HCT116 (cell line): ENCODE data around the gene NFASC. TPM values are rescaled to one million over a fixed set of nuclear protein-coding genes. Genes with fewer than 3 reads are reported as not detected.

Experiments
- ATAC-seq: fragments of 200-7000 bp; cut with Tn5 transposase; 2 replicates; pipeline ENCODE4 v1.9.1; 2020; ENCODE audit warnings: mild to moderate bottlenecking, moderate library complexity
- BruUV-seq: library from RNA; stranded (reverse); fragments of 400-500 nt; replicated peaks from 2 replicates; lab custom pipeline; 2021; lab: Mats Ljungman, UMichigan
- CTCF ChIA-PET: fragments of 300-600 bp; sonication (Branson Sonifier 250); formaldehyde crosslinking; loops from one replicate; lab custom pipeline; 2021; ENCODE audit warnings: antibody characterized with exemption; lab: Charles Lee
- POLR2A ChIA-PET: fragments of 300-600, 350-600 bp; sonication (Branson Sonifier 250); formaldehyde crosslinking; loops from one replicate; lab custom pipeline; 2021; ENCODE audit warnings: antibody characterized with exemption; lab: Charles Lee
- RAD21 ChIA-PET, 2 experiments: fragments of 300-600 bp; sonication (Branson Sonifier 250); formaldehyde crosslinking; loops; one replicate each; lab custom pipeline; 2023; ENCODE audit warnings: low total read pairs in 2 of 2; ENCODE audit not compliant: uncharacterized antibody in 2 of 2, unreplicated experiment in 2 of 2, low non-redundant PET in 1 of 2; lab: Charles Lee
- DNase-seq: peaks from one replicate; pipeline ENCODE4 v3.0.0-alpha.2; 2010; ENCODE audit warnings: low read depth, low spot score
- H2AFZ ChIP-seq: fragments of 200-600 bp; shearing (Covaris generic), sonication (generic); 2 replicates; pipeline ENCODE4 v1.6.1; 2017; ENCODE audit warnings: low read depth, mixed run types, mixed read lengths, antibody characterized with exemption, low read length; ENCODE audit not compliant: poor library complexity, severe bottlenecking
- H3K27ac ChIP-seq: 2 replicates; pipeline ENCODE4 v1.5.1; 2012; ENCODE audit warnings: low read depth, low read length
- H3K27me3 ChIP-seq: fragments of 200-600 bp; sonication (generic); 2 replicates; pipeline ENCODE4 v1.6.1; 2016; ENCODE audit warnings: mixed run types, low read length, mixed read lengths; ENCODE audit not compliant: insufficient read depth
- H3K36me3 ChIP-seq, 2 experiments: fragments of 200-500 bp in 1 of 2; fragments of 200-600 bp in 1 of 2; sonication (Bioruptor generic) in 1 of 2; sonication (generic) in 1 of 2; 2 replicates each; pipeline versions ENCODE4 v1.5.1 to v1.6.1; 2014 to 2016; ENCODE audit warnings: low read length in 2 of 2, inconsistent platforms in 1 of 2, mixed read lengths in 1 of 2, mixed run types in 1 of 2; ENCODE audit not compliant: insufficient read depth in 2 of 2, control insufficient read depth in 1 of 2
- H3K4me1 ChIP-seq, 2 experiments: fragments of 200-600 bp in 1 of 2; sonication (generic) in 1 of 2; 2 replicates each; pipeline versions ENCODE4 v1.5.1 to v1.6.1; 2012 to 2017; ENCODE audit warnings: low read length in 2 of 2, inconsistent platforms in 1 of 2, mild to moderate bottlenecking in 1 of 2, mixed read lengths in 1 of 2, mixed run types in 1 of 2, moderate library complexity in 1 of 2; ENCODE audit not compliant: insufficient read depth in 2 of 2, control insufficient read depth in 1 of 2
- H3K4me2 ChIP-seq: fragments of 200-600 bp; sonication (generic); 2 replicates; pipeline ENCODE4 v1.6.1; 2017; ENCODE audit warnings: mixed run types, low read length, mixed read lengths
- H3K4me3 ChIP-seq, 2 experiments: fragments of 200-600 bp in 1 of 2; sonication (generic) in 1 of 2; replicated peaks in 1 of 2; 2 replicates each; pipeline ENCODE4 v1.5.1; 2011 to 2016; ENCODE audit warnings: low read length in 2 of 2, control low read depth in 1 of 2, low read depth in 1 of 2, mild to moderate bottlenecking in 1 of 2, mixed read lengths in 1 of 2, mixed run types in 1 of 2
- H3K79me2 ChIP-seq: fragments of 200-600 bp; sonication (generic); 2 replicates; pipeline ENCODE4 v1.6.1; 2017; ENCODE audit warnings: mild to moderate bottlenecking, mixed run types, low read length, moderate library complexity, mixed read lengths; ENCODE audit not compliant: insufficient read depth
- H3K9ac ChIP-seq: fragments of 200-600 bp; sonication (generic); 2 replicates; pipeline ENCODE4 v1.6.1; 2016; ENCODE audit warnings: low read length, mixed read lengths
- H3K9me2 ChIP-seq: fragments of 200-600 bp; sonication (generic), shearing (Covaris generic); 2 replicates; pipeline ENCODE4 v1.6.1; 2017; ENCODE audit warnings: mixed run types, mild to moderate bottlenecking, moderate library complexity; ENCODE audit not compliant: insufficient read depth
- H3K9me3 ChIP-seq, 2 experiments: fragments of 200-500 bp in 1 of 2; fragments of 200-600 bp in 1 of 2; sonication (Bioruptor generic) in 1 of 2; sonication (generic) in 1 of 2; 2 replicates each; pipeline ENCODE4 v1.6.1; 2014 to 2017; ENCODE audit warnings: low read length in 2 of 2, mixed read lengths in 2 of 2, inconsistent platforms in 1 of 2, low read depth in 1 of 2, mild to moderate bottlenecking in 1 of 2, mixed run types in 1 of 2, moderate library complexity in 1 of 2; ENCODE audit not compliant: control insufficient read depth in 1 of 2, insufficient read depth in 1 of 2
- H4K20me1 ChIP-seq: fragments of 200-600 bp; sonication (generic), shearing (Covaris generic); 2 replicates; pipeline ENCODE4 v1.6.1; 2017; ENCODE audit warnings: mixed run types, mild to moderate bottlenecking, moderate library complexity; ENCODE audit not compliant: insufficient read depth
- CBX3 ChIP-seq: IDR thresholded peaks from 2 replicates; pipeline ENCODE4 v1.6.1; 2012; ENCODE audit warnings: low read depth
- CEBPB ChIP-seq: IDR thresholded peaks from 2 replicates; pipeline ENCODE4 v1.6.1; 2012; ENCODE audit warnings: low read depth
- EGR1 ChIP-seq: IDR thresholded peaks from 2 replicates; pipeline ENCODE4 v1.6.1; 2012; ENCODE audit warnings: low read depth
- ELF1 ChIP-seq: IDR thresholded peaks from 2 replicates; pipeline ENCODE4 v1.6.1; 2012; ENCODE audit warnings: low read depth, borderline replicate concordance
- EZH2 ChIP-seq: fragments of 200-600 bp; sonication (generic); IDR thresholded peaks from 2 replicates; pipeline ENCODE4 v1.6.1; 2017; ENCODE audit warnings: antibody characterized with exemption, mixed run types
- EZH2phosphoT487 ChIP-seq: fragments of 200-600 bp; IDR thresholded peaks from 2 replicates; pipeline ENCODE4 v1.6.1; 2018; ENCODE audit warnings: antibody characterized with exemption, borderline replicate concordance
- FOSL1 ChIP-seq: IDR thresholded peaks from 2 replicates; pipeline ENCODE4 v1.6.1; 2012; ENCODE audit warnings: low read depth
- POLR2A ChIP-seq: IDR thresholded peaks from 2 replicates; pipeline ENCODE4 v1.7.0; 2011; ENCODE audit warnings: borderline replicate concordance; ENCODE audit not compliant: insufficient read depth, insufficient read length; ENCODE audit errors: extremely low read depth
- POLR2AphosphoS5 ChIP-seq: IDR thresholded peaks from 2 replicates; pipeline ENCODE4 v1.6.1; 2011; ENCODE audit warnings: mild to moderate bottlenecking, low read depth, low read length, moderate library complexity
- RAD21 ChIP-seq: IDR thresholded peaks from 2 replicates; pipeline ENCODE4 v1.6.1; 2012; ENCODE audit warnings: low read depth, mild to moderate bottlenecking
- REST ChIP-seq: IDR thresholded peaks from 2 replicates; pipeline ENCODE4 v1.6.1; 2012; ENCODE audit warnings: low read depth
- SIN3A ChIP-seq: IDR thresholded peaks from 2 replicates; pipeline ENCODE4 v1.6.1; 2012; ENCODE audit warnings: low read depth
- SP1 ChIP-seq: IDR thresholded peaks from 2 replicates; pipeline ENCODE4 v1.6.1; 2012; ENCODE audit warnings: low read depth
- SRF ChIP-seq: IDR thresholded peaks from 2 replicates; pipeline ENCODE4 v1.6.1; 2012; ENCODE audit warnings: low read depth
- YY1 ChIP-seq: IDR thresholded peaks from 2 replicates; pipeline ENCODE4 v1.6.1; 2011; ENCODE audit warnings: low read length, low read depth, moderate library complexity, mild to moderate bottlenecking; ENCODE audit not compliant: insufficient replicate concordance; ENCODE audit errors: extremely low read depth
- ZFX ChIP-seq: fragments of 450-650 bp; IDR thresholded peaks from 2 replicates; pipeline ENCODE4 v1.6.1; 2017
- ZNF274 ChIP-seq: fragments of 200-500 bp; sonication (Bioruptor generic); IDR thresholded peaks from 2 replicates; pipeline ENCODE4 v1.6.1; 2014; ENCODE audit warnings: mild to moderate bottlenecking, low read depth, low read length, inconsistent platforms
- intact Hi-C: fragments of 100-400 bp; cut with micrococcal nuclease; formaldehyde crosslinking; loops from 2 replicates; pipeline ENCODE4 v1.10.0; 2022
- total RNA-seq: library from RNA; stranded (reverse); gene quantifications from one replicate; pipeline ENCODE4 v1.2.1, GENCODE V29; 2021; ENCODE audit not compliant: unreplicated experiment
- TF ChIP-seq, protein P1 (sequence below), 3 experiments: fragments of 200-600 bp in 1 of 3; sonication (generic) in 1 of 3; IDR thresholded peaks in 2 of 3; conservative IDR thresholded peaks in 1 of 3; 2 replicates each; pipeline ENCODE4 v1.5.1; 2012 to 2017; ENCODE audit warnings: low read depth in 2 of 3, low read length in 2 of 3, antibody characterized with exemption in 1 of 3, borderline replicate concordance in 1 of 3, control low read depth in 1 of 3, mild to moderate bottlenecking in 1 of 3, mixed read lengths in 1 of 3, mixed run types in 1 of 3, moderate library complexity in 1 of 3; ENCODE audit not compliant: insufficient read depth in 1 of 3
- TF ChIP-seq, protein P2 (sequence below): IDR thresholded peaks from 2 replicates; pipeline ENCODE4 v1.6.1; 2011; ENCODE audit warnings: mild to moderate bottlenecking, low read length, moderate library complexity; ENCODE audit not compliant: insufficient replicate concordance; ENCODE audit errors: extremely low read depth
- TF ChIP-seq, protein P3 (sequence below): IDR thresholded peaks from 2 replicates; pipeline ENCODE4 v1.6.1; 2012

The NFASC gene
- total RNA-seq, 1 experiment from 2014 or later = 0.57 TPM

- Histone ChIP-seq H2AFZ (no peak overlapping the region), H3K9ac (no peak overlapping the region), H3K4me3 (no peak overlapping the region), H3K36me3 (no peaks in the 10 kb centered on the region), H3K9me3 (no peaks in the 10 kb centered on the region), H3K79me2 (no peaks in the 10 kb centered on the region), H3K4me2 (no peak overlapping the region), H3K9me2 (no peaks in the 10 kb centered on the region), H3K4me1 (no peaks in the 10 kb centered on the region), H4K20me1 (no peaks in the 10 kb centered on the region), H3K27me3 (no peaks in the 10 kb centered on the region), H3K27ac (no peak overlapping the region)
- no peak for ATAC-seq
- TF ChIP-seq FOSL1 (no peak), RAD21 (no peak), ELF1 (no peak), SIN3A (no peak), ZNF274 (no peak), EZH2 (no peak), ZFX (no peak), REST (no peak), POLR2AphosphoS5 (no peak), SRF (no peak), CBX3 (no peak), EZH2phosphoT487 (no peak), POLR2A (no peak), YY1 (no peak), SP1 (no peak), CEBPB (no peak), EGR1 (no peak)
- TF ChIP-seq, protein P1, sequence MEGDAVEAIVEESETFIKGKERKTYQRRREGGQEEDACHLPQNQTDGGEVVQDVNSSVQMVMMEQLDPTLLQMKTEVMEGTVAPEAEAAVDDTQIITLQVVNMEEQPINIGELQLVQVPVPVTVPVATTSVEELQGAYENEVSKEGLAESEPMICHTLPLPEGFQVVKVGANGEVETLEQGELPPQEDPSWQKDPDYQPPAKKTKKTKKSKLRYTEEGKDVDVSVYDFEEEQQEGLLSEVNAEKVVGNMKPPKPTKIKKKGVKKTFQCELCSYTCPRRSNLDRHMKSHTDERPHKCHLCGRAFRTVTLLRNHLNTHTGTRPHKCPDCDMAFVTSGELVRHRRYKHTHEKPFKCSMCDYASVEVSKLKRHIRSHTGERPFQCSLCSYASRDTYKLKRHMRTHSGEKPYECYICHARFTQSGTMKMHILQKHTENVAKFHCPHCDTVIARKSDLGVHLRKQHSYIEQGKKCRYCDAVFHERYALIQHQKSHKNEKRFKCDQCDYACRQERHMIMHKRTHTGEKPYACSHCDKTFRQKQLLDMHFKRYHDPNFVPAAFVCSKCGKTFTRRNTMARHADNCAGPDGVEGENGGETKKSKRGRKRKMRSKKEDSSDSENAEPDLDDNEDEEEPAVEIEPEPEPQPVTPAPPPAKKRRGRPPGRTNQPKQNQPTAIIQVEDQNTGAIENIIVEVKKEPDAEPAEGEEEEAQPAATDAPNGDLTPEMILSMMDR (IDR thresholded peaks at IDR 0.05 in 2 of 3, conservative IDR thresholded peaks at IDR 0.05 in 1 of 3; ENCODE audit: borderline replicate concordance in 1 of 3, insufficient read depth in 1 of 3, low read depth in 2 of 3, low read length in 2 of 3) = no peak
- TF ChIP-seq, protein P2, sequence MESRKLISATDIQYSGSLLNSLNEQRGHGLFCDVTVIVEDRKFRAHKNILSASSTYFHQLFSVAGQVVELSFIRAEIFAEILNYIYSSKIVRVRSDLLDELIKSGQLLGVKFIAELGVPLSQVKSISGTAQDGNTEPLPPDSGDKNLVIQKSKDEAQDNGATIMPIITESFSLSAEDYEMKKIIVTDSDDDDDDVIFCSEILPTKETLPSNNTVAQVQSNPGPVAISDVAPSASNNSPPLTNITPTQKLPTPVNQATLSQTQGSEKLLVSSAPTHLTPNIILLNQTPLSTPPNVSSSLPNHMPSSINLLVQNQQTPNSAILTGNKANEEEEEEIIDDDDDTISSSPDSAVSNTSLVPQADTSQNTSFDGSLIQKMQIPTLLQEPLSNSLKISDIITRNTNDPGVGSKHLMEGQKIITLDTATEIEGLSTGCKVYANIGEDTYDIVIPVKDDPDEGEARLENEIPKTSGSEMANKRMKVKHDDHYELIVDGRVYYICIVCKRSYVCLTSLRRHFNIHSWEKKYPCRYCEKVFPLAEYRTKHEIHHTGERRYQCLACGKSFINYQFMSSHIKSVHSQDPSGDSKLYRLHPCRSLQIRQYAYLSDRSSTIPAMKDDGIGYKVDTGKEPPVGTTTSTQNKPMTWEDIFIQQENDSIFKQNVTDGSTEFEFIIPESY = no peak
- TF ChIP-seq, protein P3, sequence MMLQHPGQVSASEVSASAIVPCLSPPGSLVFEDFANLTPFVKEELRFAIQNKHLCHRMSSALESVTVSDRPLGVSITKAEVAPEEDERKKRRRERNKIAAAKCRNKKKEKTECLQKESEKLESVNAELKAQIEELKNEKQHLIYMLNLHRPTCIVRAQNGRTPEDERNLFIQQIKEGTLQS = no peak
- intact Hi-C loops = no loop called here
- ChIA-PET RAD21 (no interaction called here), CTCF (interaction anchor here (2.4 kb wide), 1 partner anchor 31 kb away, joined by 6 read pairs; no protein-coding TSS in a partner anchor), POLR2A (no interaction called here)
- BruUV-seq = no TSS peak
- no peak for DNase-seq
Measured at GRCh38 chr1:205030896-205031295, 160.2 kb downstream of the NFASC start.
